Body of pancreas (tissue), 4 donors: ENCODE results near the gene SKI. TPM values are rescaled to one million over a fixed set of nuclear protein-coding genes. Genes with fewer than 3 reads are reported as not detected.

Experiments
- ATAC-seq: fragments of 150-250 bp; one replicate; pipeline ENCODE4 v1.9.1; 2016
- DNase-seq, 4 donors: peaks; one replicate each; pipeline ENCODE4 v3.0.0-alpha.2; 2019
- H3K27ac ChIP-seq, 4 donors: fragments of 200-600 bp; sonication (generic); 1 replicate in 3 of 4; 2 replicates in 1 of 4; pipeline versions ENCODE4 v1.5.1 to v1.6.1; 2016 to 2019; ENCODE audit warnings: mild to moderate bottlenecking in 1 of 4, mixed read lengths in 1 of 4, moderate library complexity in 1 of 4
- H3K27me3 ChIP-seq, 2 donors: fragments of 200-600 bp; sonication (generic); one replicate each; pipeline ENCODE4 v1.6.0; 2016; ENCODE audit warnings: mild to moderate bottlenecking in 1 of 2
- H3K36me3 ChIP-seq, 2 donors: fragments of 200-600 bp; sonication (generic); replicated peaks in 1 of 2; 2 replicates each; pipeline ENCODE4 v1.5.1; 2016; ENCODE audit warnings: low read depth in 2 of 2; ENCODE audit not compliant: insufficient read depth in 1 of 2
- H3K4me1 ChIP-seq: fragments of 200-600 bp; sonication (generic); one replicate; pipeline ENCODE4 v1.6.0; 2016
- H3K4me3 ChIP-seq, 2 donors: fragments of 200-600 bp; sonication (generic); 1 replicate in 1 of 2; 2 replicates in 1 of 2; pipeline ENCODE4 v1.5.1; 2016 to 2019
- H3K9me3 ChIP-seq, 3 donors: fragments of 200-600 bp; sonication (generic); 1 replicate in 2 of 3; 2 replicates in 1 of 3; pipeline ENCODE4 v1.5.1; 2016
- CTCF ChIP-seq, 7 experiments: fragments of 450-650 bp in 4 of 7; fragments of 200-600 bp in 3 of 7; sonication (generic) in 3 of 7; IDR thresholded peaks; one replicate each; pipeline ENCODE4 v1.5.1; 2016 to 2019; ENCODE audit warnings: antibody characterized with exemption in 7 of 7
- POLR2A ChIP-seq, 3 donors: fragments of 450-650 bp; IDR thresholded peaks; one replicate each; pipeline ENCODE4 v1.6.1; 2016; ENCODE audit warnings: antibody characterized with exemption in 3 of 3, mild to moderate bottlenecking in 2 of 3
- WGBS, 2 donors: methylation state at CpG; one replicate each; pipeline ENCODE4 v1.1.5; 2017; 5-methylcytosine and 5-hydroxymethylcytosine counted together
- intact Hi-C: fragments of 100-400 bp; cut with DNase I; formaldehyde crosslinking; loops from one replicate; pipeline ENCODE4 v1.15.1; 2023
- total RNA-seq, 2 donors: library from RNA; depleted of rRNA; stranded (reverse); fragments of >200 nt; gene quantifications; one replicate each; pipeline ENCODE4 v1.1.0, GENCODE V29; 2016

Gene SKI
- total RNA-seq, 2 donors from 2014 or later = 15.8 to 33.0 TPM

GRCh38 chr1:2348346-2349325, 120.5 kb downstream of the SKI start:
- H3K27ac ChIP-seq = no peak overlapping the region
- no peak for DNase-seq
- no peaks in the 10 kb centered on the region for H3K27me3 ChIP-seq
- no peak for ATAC-seq
- WGBS, 2 donors = 89% methylated on average over 41 to 49 of the region's 59 CpGs
- intact Hi-C loops = no loop called here
- peaks cover 4% of the 10 kb centered on the region for H3K4me1 ChIP-seq
- TF ChIP-seq CTCF (IDR thresholded peaks at IDR 0.05) = no peak
- TF ChIP-seq POLR2A (IDR thresholded peaks at IDR 0.05) = no peak
- no peak overlapping the region for H3K4me3 ChIP-seq
- no peaks in the 10 kb centered on the region for H3K36me3 ChIP-seq
- H3K9me3 ChIP-seq = no peaks in the 10 kb centered on the region

GRCh38 chr1:2349806-2350205, 121.7 kb downstream of the SKI start:
- ATAC-seq (no peak), DNase-seq (no peak)
- H3K9me3 ChIP-seq = no peaks in the 10 kb centered on the region
- intact Hi-C loops = no loop called here
- no peak overlapping the region for H3K4me3 ChIP-seq
- H3K27me3 ChIP-seq = no peaks in the 10 kb centered on the region
- no peaks in the 10 kb centered on the region for H3K36me3 ChIP-seq
- H3K27ac ChIP-seq = no peak overlapping the region
- WGBS, 2 donors = 81 to 87% methylated on average over 9 of the region's 9 CpGs
- TF ChIP-seq CTCF (IDR thresholded peaks at IDR 0.05) = no peak
- no peak for TF ChIP-seq POLR2A (IDR thresholded peaks at IDR 0.05)
- H3K4me1 ChIP-seq = peaks cover 4% of the 10 kb centered on the region

GRCh38 chr1:2350501-2350900, 122.4 kb downstream of the SKI start:
- ATAC-seq = no peak
- Histone ChIP-seq H3K4me3 (no peak overlapping the region), H3K27ac (no peak overlapping the region), H3K27me3 (no peaks in the 10 kb centered on the region), H3K4me1 (peaks cover 4% of the 10 kb centered on the region), H3K36me3 (no peaks in the 10 kb centered on the region), H3K9me3 (no peaks in the 10 kb centered on the region)
- 75 to 83% methylated on average over 10 of the region's 10 CpGs for WGBS, 2 donors
- no peak for DNase-seq
- no peak for TF ChIP-seq CTCF (IDR thresholded peaks at IDR 0.05)
- TF ChIP-seq POLR2A (IDR thresholded peaks at IDR 0.05) = no peak
- intact Hi-C loops = no loop called here

- H3K4me1 ChIP-seq = peaks cover 4% of the 10 kb centered on the region
- H3K36me3 ChIP-seq = no peaks in the 10 kb centered on the region
- no peaks in the 10 kb centered on the region for H3K27me3 ChIP-seq
- intact Hi-C loops = no loop called here
- 73 to 83% methylated on average over 29 of the region's 31 CpGs for WGBS, 2 donors
- no peak overlapping the region for H3K27ac ChIP-seq
- TF ChIP-seq POLR2A (IDR thresholded peaks at IDR 0.05) = no peak
- TF ChIP-seq CTCF (IDR thresholded peaks at IDR 0.05) = no peak
- no peak for ATAC-seq
- no peak overlapping the region for H3K4me3 ChIP-seq
- no peaks in the 10 kb centered on the region for H3K9me3 ChIP-seq
- DNase-seq = no peak
Observed at GRCh38 chr1:2350911-2351655, 123.0 kb downstream of the SKI start.
